Thyroid gland (tissue), 4 donors: ENCODE measurements around the gene EPS15. TPM values are rescaled to one million over a fixed set of nuclear protein-coding genes. Genes with fewer than 3 reads are reported as not detected.

Experiments
- DNase-seq, 2 donors: peaks; one replicate each; pipeline ENCODE4 v3.0.0-alpha.2; 2019
- H3K27ac ChIP-seq, 3 donors: fragments of 200-600 bp; sonication (generic); 1 replicate in 2 of 3; 2 replicates in 1 of 3; pipeline ENCODE4 v1.5.1; 2016 to 2019; ENCODE audit warnings: mild to moderate bottlenecking in 1 of 3, moderate library complexity in 1 of 3
- H3K27me3 ChIP-seq: fragments of 200-600 bp; sonication (generic); one replicate; pipeline ENCODE4 v1.5.1; 2019
- H3K36me3 ChIP-seq, 2 donors: fragments of 200-600 bp; sonication (generic); one replicate each; pipeline ENCODE4 v1.5.1; 2016 to 2019
- H3K4me1 ChIP-seq, 2 donors: fragments of 200-600 bp; sonication (generic); one replicate each; pipeline ENCODE4 v1.5.1; 2017 to 2019
- H3K4me3 ChIP-seq, 3 donors: fragments of 200-600 bp; sonication (generic); replicated peaks in 1 of 3; 1 replicate in 2 of 3; 2 replicates in 1 of 3; pipeline ENCODE4 v1.5.1; 2016; ENCODE audit warnings: mild to moderate bottlenecking in 1 of 3
- H3K9me3 ChIP-seq: fragments of 200-600 bp; sonication (generic); one replicate; pipeline ENCODE4 v1.5.1; 2017
- POLR2A ChIP-seq, 2 donors: fragments of 450-650 bp; IDR thresholded peaks; one replicate each; pipeline ENCODE4 v1.6.1; 2017; ENCODE audit warnings: antibody characterized with exemption in 2 of 2, mild to moderate bottlenecking in 2 of 2, moderate library complexity in 1 of 2
- WGBS, 2 donors: methylation state at CpG; one replicate each; pipeline ENCODE4 v1.1.5; 2017; 5-methylcytosine and 5-hydroxymethylcytosine counted together
- intact Hi-C: fragments of 100-400 bp; cut with DNase I; formaldehyde crosslinking; loops from one replicate; pipeline ENCODE4 v1.15.1; 2023
- total RNA-seq, 4 donors: library from RNA; depleted of rRNA; stranded (reverse); fragments of >200 nt; gene quantifications; one replicate each; pipeline ENCODE4 v1.2.3, GENCODE V29; 2016
- TF ChIP-seq, protein P1 (sequence below), 6 experiments: fragments of 200-600 bp in 3 of 6; fragments of 450-650 bp in 3 of 6; sonication (generic) in 3 of 6; IDR thresholded peaks; one replicate each; pipeline ENCODE4 v1.5.1; 2016 to 2019; ENCODE audit warnings: antibody characterized with exemption in 6 of 6, mild to moderate bottlenecking in 2 of 6, inconsistent platforms in 1 of 6, moderate library complexity in 1 of 6

The EPS15 gene
- total RNA-seq, 4 donors from 2014 or later, result 88.0 to 128 (median 102) TPM

GRCh38 chr1:51369171-51369570 lies 149.9 kb downstream of the EPS15 start:
- TF ChIP-seq, protein P1, sequence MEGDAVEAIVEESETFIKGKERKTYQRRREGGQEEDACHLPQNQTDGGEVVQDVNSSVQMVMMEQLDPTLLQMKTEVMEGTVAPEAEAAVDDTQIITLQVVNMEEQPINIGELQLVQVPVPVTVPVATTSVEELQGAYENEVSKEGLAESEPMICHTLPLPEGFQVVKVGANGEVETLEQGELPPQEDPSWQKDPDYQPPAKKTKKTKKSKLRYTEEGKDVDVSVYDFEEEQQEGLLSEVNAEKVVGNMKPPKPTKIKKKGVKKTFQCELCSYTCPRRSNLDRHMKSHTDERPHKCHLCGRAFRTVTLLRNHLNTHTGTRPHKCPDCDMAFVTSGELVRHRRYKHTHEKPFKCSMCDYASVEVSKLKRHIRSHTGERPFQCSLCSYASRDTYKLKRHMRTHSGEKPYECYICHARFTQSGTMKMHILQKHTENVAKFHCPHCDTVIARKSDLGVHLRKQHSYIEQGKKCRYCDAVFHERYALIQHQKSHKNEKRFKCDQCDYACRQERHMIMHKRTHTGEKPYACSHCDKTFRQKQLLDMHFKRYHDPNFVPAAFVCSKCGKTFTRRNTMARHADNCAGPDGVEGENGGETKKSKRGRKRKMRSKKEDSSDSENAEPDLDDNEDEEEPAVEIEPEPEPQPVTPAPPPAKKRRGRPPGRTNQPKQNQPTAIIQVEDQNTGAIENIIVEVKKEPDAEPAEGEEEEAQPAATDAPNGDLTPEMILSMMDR (IDR thresholded peaks at IDR 0.05), result no peak
- no peak for TF ChIP-seq POLR2A (IDR thresholded peaks at IDR 0.05)
- H3K36me3 ChIP-seq, result peaks cover 4 to 12% of the 10 kb centered on the region in 2 donors
- no peaks in the 10 kb centered on the region for H3K4me1 ChIP-seq
- 81 to 84% methylated on average over 4 of the region's 4 CpGs for WGBS, 2 donors
- H3K27me3 ChIP-seq, result no peaks in the 10 kb centered on the region
- no peaks in the 10 kb centered on the region for H3K9me3 ChIP-seq
- intact Hi-C loops, result no loop called here
- no peak for DNase-seq
- H3K27ac ChIP-seq, result no peak overlapping the region
- no peak overlapping the region for H3K4me3 ChIP-seq

- Histone ChIP-seq H3K36me3 (peaks cover 9 to 13% of the 10 kb centered on the region in 2 donors), H3K27ac (no peak overlapping the region), H3K27me3 (no peaks in the 10 kb centered on the region), H3K4me3 (no peak overlapping the region), H3K4me1 (no peaks in the 10 kb centered on the region), H3K9me3 (no peaks in the 10 kb centered on the region)
- TF ChIP-seq POLR2A (IDR thresholded peaks at IDR 0.05), result no peak
- TF ChIP-seq, protein P1 (IDR thresholded peaks at IDR 0.05), result no peak
- 89 to 94% methylated on average over 1 of the region's 1 CpG for WGBS, 2 donors
- no peak for DNase-seq
- intact Hi-C loops, result no loop called here
Measured at GRCh38 chr1:51365774-51366173, 153.3 kb downstream of the EPS15 start.

- Histone ChIP-seq H3K4me3 (no peak overlapping the region), H3K4me1 (no peaks in the 10 kb centered on the region), H3K27ac (no peak overlapping the region), H3K9me3 (no peaks in the 10 kb centered on the region), H3K36me3 (peaks cover 9 to 13% of the 10 kb centered on the region in 2 donors), H3K27me3 (no peaks in the 10 kb centered on the region)
- no peak for DNase-seq
- intact Hi-C loops, result no loop called here
- TF ChIP-seq POLR2A (IDR thresholded peaks at IDR 0.05), result no peak
- TF ChIP-seq, protein P1 (IDR thresholded peaks at IDR 0.05), result no peak
- whole genome bisulfite sequencing, 2 donors, result 94 to 96% methylated on average over 4 of the region's 4 CpGs
Measured at GRCh38 chr1:51359879-51360278, 159.2 kb downstream of the EPS15 start.

GRCh38 chr1:51355382-51355781 lies 163.7 kb downstream of the EPS15 start:
- no peaks in the 10 kb centered on the region for H3K9me3 ChIP-seq
- TF ChIP-seq, protein P1 (IDR thresholded peaks at IDR 0.05), result no peak
- TF ChIP-seq POLR2A (IDR thresholded peaks at IDR 0.05), result no peak
- intact Hi-C loops, result no loop called here
- H3K36me3 ChIP-seq, result peaks cover 0 to 4% of the 10 kb centered on the region in 2 donors
- WGBS, 2 donors, result 95 to 96% methylated on average over 1 of the region's 1 CpG
- no peak overlapping the region for H3K27ac ChIP-seq
- H3K4me3 ChIP-seq, result no peak overlapping the region
- H3K4me1 ChIP-seq, result no peaks in the 10 kb centered on the region
- DNase-seq, result no peak
- no peaks in the 10 kb centered on the region for H3K27me3 ChIP-seq

DNA sequence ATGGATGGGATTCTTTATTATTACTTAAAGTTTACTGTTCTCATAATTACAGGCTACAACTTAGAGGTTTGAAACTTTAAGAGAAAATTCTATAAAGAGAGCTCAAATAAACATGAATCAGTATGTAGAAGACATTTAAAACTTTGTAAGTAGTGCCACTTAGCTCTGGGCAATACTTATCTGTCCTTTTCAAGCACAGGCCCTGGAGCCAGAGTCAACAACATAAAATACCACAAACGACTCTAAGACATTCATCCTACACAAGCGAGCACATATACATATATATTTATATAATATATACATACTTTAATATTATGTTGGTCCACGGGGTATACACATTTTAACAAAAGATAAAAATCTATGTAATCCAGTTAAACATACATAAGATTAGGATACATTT lies 164.7 kb downstream of the EPS15 start:
- H3K36me3 ChIP-seq, result peaks cover 0 to 4% of the 10 kb centered on the region in 2 donors
- WGBS, 2 donors, result 76 to 79% methylated on average over 3 of the region's 3 CpGs
- intact Hi-C loops, result no loop called here
- H3K27me3 ChIP-seq, result no peaks in the 10 kb centered on the region
- DNase-seq, result no peak
- TF ChIP-seq, protein P1 (IDR thresholded peaks at IDR 0.05), result no peak
- no peak for TF ChIP-seq POLR2A (IDR thresholded peaks at IDR 0.05)
- no peak overlapping the region for H3K27ac ChIP-seq
- H3K4me1 ChIP-seq, result no peaks in the 10 kb centered on the region
- H3K9me3 ChIP-seq, result no peaks in the 10 kb centered on the region
- no peak overlapping the region for H3K4me3 ChIP-seq
